ENCODE data around the gene UBTD2.
"Not testable (repeated sequence)": the region's sequence is repeated elsewhere in the genome, so short reads cannot be mapped to it uniquely, and the experiment has no call there.

DNA sequence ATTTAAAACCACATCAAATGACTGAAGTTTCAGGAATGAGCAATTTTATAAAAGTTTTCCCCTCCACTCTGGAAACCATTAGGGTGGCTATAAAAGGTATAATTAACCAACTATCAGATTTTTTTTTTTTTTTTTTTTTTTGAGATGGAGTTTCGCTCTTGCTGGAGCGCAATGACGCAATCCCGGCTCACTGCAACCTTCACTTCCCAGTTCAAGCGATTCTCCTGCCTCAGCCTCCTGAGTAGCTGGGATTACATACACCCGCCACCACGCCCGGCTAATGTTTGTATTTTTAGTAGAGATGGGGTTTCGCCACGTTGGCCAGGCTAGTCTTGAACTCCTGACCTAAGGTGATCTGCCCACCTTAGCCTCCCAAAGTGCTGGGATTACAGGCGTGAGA is 77.6 kb downstream of the UBTD2 start:
- not testable (repeated sequence) for TF ChIP-seq POLR2A (IDR thresholded peaks at IDR 0.05)
- TF ChIP-seq, protein P1, sequence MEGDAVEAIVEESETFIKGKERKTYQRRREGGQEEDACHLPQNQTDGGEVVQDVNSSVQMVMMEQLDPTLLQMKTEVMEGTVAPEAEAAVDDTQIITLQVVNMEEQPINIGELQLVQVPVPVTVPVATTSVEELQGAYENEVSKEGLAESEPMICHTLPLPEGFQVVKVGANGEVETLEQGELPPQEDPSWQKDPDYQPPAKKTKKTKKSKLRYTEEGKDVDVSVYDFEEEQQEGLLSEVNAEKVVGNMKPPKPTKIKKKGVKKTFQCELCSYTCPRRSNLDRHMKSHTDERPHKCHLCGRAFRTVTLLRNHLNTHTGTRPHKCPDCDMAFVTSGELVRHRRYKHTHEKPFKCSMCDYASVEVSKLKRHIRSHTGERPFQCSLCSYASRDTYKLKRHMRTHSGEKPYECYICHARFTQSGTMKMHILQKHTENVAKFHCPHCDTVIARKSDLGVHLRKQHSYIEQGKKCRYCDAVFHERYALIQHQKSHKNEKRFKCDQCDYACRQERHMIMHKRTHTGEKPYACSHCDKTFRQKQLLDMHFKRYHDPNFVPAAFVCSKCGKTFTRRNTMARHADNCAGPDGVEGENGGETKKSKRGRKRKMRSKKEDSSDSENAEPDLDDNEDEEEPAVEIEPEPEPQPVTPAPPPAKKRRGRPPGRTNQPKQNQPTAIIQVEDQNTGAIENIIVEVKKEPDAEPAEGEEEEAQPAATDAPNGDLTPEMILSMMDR (IDR thresholded peaks at IDR 0.05): not testable (repeated sequence)

Measured in heart left ventricle (tissue), 13 donors.